Epithelial cell of proximal tubule (primary cell): ENCODE data around the gene CUTC. TPM values are rescaled to one million over a fixed set of nuclear protein-coding genes. Genes with fewer than 3 reads are reported as not detected.
"Not testable (repeated sequence)": the region's sequence is repeated elsewhere in the genome, so short reads cannot be mapped to it uniquely, and the experiment has no call there.

ENCODE experiments used
- DNase-seq: peaks from one replicate; pipeline ENCODE4 v3.0.0-alpha.2; 2011; ENCODE audit warnings: low read depth
- H3K4me3 ChIP-seq: 2 replicates; pipeline ENCODE4 v1.5.1; 2011; ENCODE audit warnings: low read depth, mild to moderate bottlenecking, low read length
- CTCF ChIP-seq: conservative IDR thresholded peaks from 2 replicates; pipeline ENCODE4 v1.5.1; 2012; ENCODE audit warnings: low read depth, mild to moderate bottlenecking, low read length
- total RNA-seq: library from RNA; depleted of rRNA; stranded (reverse); fragments of >200 nt; gene quantifications from 2 replicates; pipeline ENCODE4 v1.2.3, GENCODE V29; 2015

Gene CUTC
- total RNA-seq, 1 donor from 2014 or later, result 18.8 TPM

GRCh38 chr10:99720387-99720786, 11.6 kb upstream of the CUTC start:
- DNase-seq, result no peak
- TF ChIP-seq CTCF, result no peak
- H3K4me3 ChIP-seq, result no peak overlapping the region

DNA sequence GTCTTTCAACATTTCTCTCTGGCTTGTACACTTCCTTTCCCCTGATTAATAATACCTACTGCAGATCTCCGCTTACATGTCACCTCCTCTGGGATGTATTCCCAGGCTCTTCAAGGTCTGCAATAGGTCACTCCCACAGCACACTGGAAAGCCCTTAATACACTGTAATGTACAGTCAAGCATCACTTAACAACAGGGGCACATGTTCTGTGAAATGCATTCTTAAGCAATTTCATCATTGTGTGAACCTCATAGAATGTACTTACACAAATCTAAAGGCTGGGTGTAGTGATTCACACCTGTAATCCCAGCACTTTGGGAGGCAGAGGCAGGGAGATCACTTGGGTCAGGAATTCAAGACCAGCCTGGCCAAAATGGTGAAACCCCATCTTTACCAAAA, 2.0 kb upstream of the CUTC start:
- no peak for TF ChIP-seq CTCF
- no peak overlapping the region for H3K4me3 ChIP-seq
- peak; percentile 81 for DNase-seq

DNA sequence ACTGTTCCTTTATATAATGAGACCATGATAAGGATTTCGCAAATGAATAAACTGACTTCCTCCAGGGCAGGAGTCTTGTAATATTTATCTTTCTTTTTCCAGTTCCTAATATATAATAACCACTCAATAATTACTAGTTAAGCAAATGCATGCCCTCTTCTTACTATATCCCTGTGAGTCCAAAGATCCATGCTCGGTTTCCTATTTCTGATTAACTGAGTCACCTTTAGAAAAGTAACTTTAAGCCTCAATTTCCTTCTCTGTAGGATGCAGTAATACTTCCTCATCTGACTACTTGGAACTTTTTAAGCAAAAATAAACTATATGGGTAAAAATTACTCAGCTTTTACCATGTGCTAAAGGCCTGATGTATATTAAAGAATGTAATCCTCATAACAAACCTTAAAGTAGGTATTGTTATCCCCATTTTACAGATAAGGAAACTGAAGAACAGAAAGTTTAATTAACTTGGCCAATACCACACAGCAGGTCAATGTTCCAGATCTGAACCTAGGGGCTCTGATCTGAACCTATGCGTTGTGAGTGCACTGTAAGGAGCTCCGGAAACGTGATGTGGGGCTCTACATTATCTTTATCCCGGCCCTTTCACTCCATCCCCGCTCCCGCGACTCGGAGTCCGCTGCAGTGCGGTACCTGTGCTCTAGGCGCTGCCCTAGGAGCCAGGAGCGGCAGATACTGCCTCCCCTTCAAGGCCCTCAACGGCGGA, 565 bp upstream of the CUTC start:
- H3K4me3 ChIP-seq, result peak overlapping the region; percentile 100
- TF ChIP-seq CTCF, result no peak
- no peak for DNase-seq

DNA sequence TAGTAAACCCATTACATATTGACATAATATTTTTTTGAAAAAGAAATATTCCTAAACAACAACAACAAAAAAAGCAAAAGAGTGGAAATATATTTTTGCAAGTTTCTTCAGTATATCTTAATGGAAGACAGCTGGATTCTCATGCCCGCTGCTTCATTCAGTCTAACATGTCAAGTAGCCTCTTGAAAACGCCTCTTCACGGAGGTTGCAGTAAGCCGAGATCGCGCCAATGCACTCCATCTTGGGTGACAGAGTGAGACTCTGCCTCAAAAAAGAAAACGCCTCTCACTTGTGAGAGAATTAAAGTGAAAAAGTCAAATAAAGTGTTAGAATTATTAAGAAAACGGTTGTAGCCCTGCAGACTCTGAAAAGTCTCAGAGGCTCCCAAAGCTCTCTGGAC, 1.3 kb downstream of the CUTC start:
- H3K4me3 ChIP-seq, result peak overlapping the region; percentile 100
- no peak for TF ChIP-seq CTCF

GRCh38 chr10:99734111-99734510, 2.1 kb downstream of the CUTC start:
- not testable (repeated sequence) for H3K4me3 ChIP-seq, DNase-seq

More for the DNA sequence above, 1.3 kb downstream of the CUTC start:
- DNase-seq, result no peak

DNA sequence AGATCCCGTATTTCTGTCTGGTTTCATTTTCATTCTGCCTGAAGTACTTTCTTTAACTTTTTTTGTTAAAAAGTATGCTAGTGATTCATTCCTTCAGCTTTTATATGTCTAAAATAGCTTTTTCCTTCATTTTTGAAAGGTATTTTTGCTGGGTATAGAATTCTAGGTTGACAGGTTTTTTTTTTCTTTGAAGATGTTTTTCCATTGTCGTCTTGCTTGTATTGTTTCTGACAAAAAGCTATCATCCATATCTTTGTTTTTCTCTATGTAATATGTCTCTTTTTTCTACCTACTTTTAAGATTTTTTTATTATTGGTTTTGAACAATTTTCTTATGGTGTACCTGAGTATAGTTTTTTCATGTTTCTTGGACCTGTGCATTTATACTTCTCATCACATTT, 8.2 kb downstream of the CUTC start:
- DNase-seq, result no peak
- no peak overlapping the region for H3K4me3 ChIP-seq
- no peak for TF ChIP-seq CTCF

DNA sequence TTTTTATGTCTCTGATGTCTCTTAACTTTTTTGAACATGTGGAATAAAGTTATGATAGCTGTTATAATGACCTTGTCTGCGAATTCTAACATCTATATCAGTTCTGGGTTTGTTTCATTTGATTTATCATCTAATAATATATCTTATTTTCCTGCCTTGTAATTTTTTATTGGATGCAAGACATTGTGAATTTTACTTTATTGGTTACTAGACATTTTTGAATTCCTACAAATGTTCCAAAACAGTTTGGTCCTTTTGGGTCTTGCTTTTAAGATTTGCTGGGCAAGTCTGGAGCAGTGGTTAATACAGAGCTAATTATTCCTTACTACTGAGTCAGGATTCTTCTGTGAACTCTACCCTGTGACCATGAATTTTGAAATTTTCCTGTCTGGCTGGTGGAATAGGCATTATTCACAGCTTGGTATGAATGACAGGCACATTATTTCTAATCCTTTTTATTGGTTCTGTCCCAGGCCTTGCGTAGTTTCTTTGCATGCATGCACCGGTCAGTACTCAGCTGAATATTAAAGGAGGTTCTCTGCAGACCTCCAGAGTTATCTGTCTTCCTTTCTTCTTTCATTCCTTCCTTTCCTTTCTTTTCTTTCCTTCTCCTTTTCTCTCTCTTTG, 9.0 kb downstream of the CUTC start:
- H3K4me3 ChIP-seq, result no peak overlapping the region
- DNase-seq, result no peak
- TF ChIP-seq CTCF, result no peak
